GM12878 (cell line): Measurements from ENCODE around the gene ACTA2. TPM values are rescaled to one million over a fixed set of nuclear protein-coding genes. Genes with fewer than 3 reads are reported as not detected.
A peak's percentile ranks its signal among the peaks of the same experiment; 100 is the strongest.

ENCODE experiments used
- ATAC-seq: fragments of 200-7000 bp; cut with Tn5 transposase; 3 replicates; pipeline ENCODE4 v1.9.1; 2020; ENCODE audit warnings: mild to moderate bottlenecking, moderate library complexity
- BruUV-seq: library from RNA; stranded (reverse); fragments of 400-500 nt; replicated peaks from 2 replicates; lab custom pipeline; 2021; lab: Mats Ljungman, UMichigan
- CTCF ChIA-PET: fragments of 300-600 bp; sonication (Branson Sonifier 250); formaldehyde crosslinking; extraction: SDS; loops from one replicate; lab custom pipeline; 2021; ENCODE audit warnings: inconsistent platforms; lab: Yijun Ruan, JAX
- POLR2A ChIA-PET: fragments of 350-600 bp; formaldehyde crosslinking; extraction: SDS; loops from one replicate; lab custom pipeline; 2021; ENCODE audit warnings: inconsistent platforms; lab: Charles Lee
- RAD21 ChIA-PET: fragments of 300-600 bp; sonication (Branson Sonifier 250); formaldehyde crosslinking; loops from one replicate; lab custom pipeline; 2023; ENCODE audit warnings: antibody characterized with exemption; ENCODE audit not compliant: unreplicated experiment; lab: Charles Lee
- SMC1A ChIA-PET: fragments of 300-600 bp; sonication (Branson Sonifier 250); formaldehyde crosslinking; loops from one replicate; lab custom pipeline; 2023; ENCODE audit not compliant: unreplicated experiment, uncharacterized antibody; lab: Charles Lee
- DNase-seq: peaks from one replicate; pipeline ENCODE4 v3.0.0-alpha.2; 2011; ENCODE audit warnings: low read depth, low spot score
- FAIRE-seq: peaks from 3 replicates; lab custom pipeline; 2011; peaks lifted over from hg19 to GRCh38; lab: Jason Lieb, UNC
- H2AFZ ChIP-seq: 2 replicates; pipeline ENCODE4 v1.6.0; 2011; ENCODE audit warnings: low read depth, low read length, control low read depth; ENCODE audit not compliant: control insufficient read depth
- H3K27ac ChIP-seq: 2 replicates; pipeline ENCODE4 v1.5.1; 2011; ENCODE audit warnings: control low read depth; ENCODE audit not compliant: control insufficient read depth, insufficient read depth
- H3K27me3 ChIP-seq, 2 experiments: replicated peaks in 1 of 2; 2 replicates each; pipeline versions ENCODE4 v1.6.0 to v1.6.1; 2011; ENCODE audit warnings: low read length in 1 of 2; ENCODE audit not compliant: control insufficient read depth in 2 of 2, insufficient read depth in 2 of 2
- H3K36me3 ChIP-seq, 2 experiments: 2 replicates each; pipeline ENCODE4 v1.5.1; 2011; ENCODE audit warnings: low read length in 1 of 2; ENCODE audit not compliant: control insufficient read depth in 2 of 2, insufficient read depth in 2 of 2
- H3K4me1 ChIP-seq: 2 replicates; pipeline ENCODE4 v1.6.1; 2011; ENCODE audit warnings: mild to moderate bottlenecking, low read length, moderate library complexity, mixed read lengths; ENCODE audit not compliant: control insufficient read depth, insufficient read depth
- H3K4me2 ChIP-seq: 2 replicates; pipeline ENCODE4 v1.6.0; 2011; ENCODE audit warnings: control low read depth; ENCODE audit not compliant: control insufficient read depth, insufficient read depth
- H3K4me3 ChIP-seq: fragments of 200-600 bp; sonication (generic); 2 replicates; pipeline ENCODE4 v1.5.1; 2016
- H3K79me2 ChIP-seq: 2 replicates; pipeline ENCODE4 v1.6.0; 2011; ENCODE audit warnings: low read length; ENCODE audit not compliant: control insufficient read depth, insufficient read depth
- H3K9ac ChIP-seq: 2 replicates; pipeline ENCODE4 v1.8.0; 2011; ENCODE audit warnings: low read length, control low read depth, mixed read lengths; ENCODE audit not compliant: control insufficient read depth, insufficient read depth
- H3K9me3 ChIP-seq: replicated peaks from 3 replicates; pipeline ENCODE4 v1.5.1; 2011; ENCODE audit warnings: mild to moderate bottlenecking, low read length; ENCODE audit not compliant: control insufficient read depth, insufficient read depth
- H4K20me1 ChIP-seq: 2 replicates; pipeline ENCODE4 v1.6.0; 2011; ENCODE audit not compliant: control insufficient read depth, insufficient read depth
- ASH2L ChIP-seq: fragments of 300-600, 200-600 bp; sonication (generic); IDR thresholded peaks from 2 replicates; pipeline ENCODE4 v1.6.1; 2017; ENCODE audit warnings: low read depth, mild to moderate bottlenecking, borderline replicate concordance
- BACH1 ChIP-seq: fragments of 450-650 bp; IDR thresholded peaks from 2 replicates; pipeline ENCODE4 v1.6.1; 2017; ENCODE audit warnings: mild to moderate bottlenecking, borderline replicate concordance
- CHD1 ChIP-seq: IDR thresholded peaks from 2 replicates; pipeline ENCODE4 v1.6.1; 2012; ENCODE audit warnings: low read depth, low read length, improper control_type of control experiment
- DPF2 ChIP-seq: fragments of 450-650 bp; IDR thresholded peaks from 2 replicates; pipeline ENCODE4 v1.6.1; 2017; ENCODE audit warnings: mild to moderate bottlenecking
- EED ChIP-seq: sonication (generic); IDR thresholded peaks from 2 replicates; pipeline ENCODE4 v1.6.1; 2016; ENCODE audit warnings: antibody characterized with exemption, low read depth
- HCFC1 ChIP-seq: fragments of 150-350 bp; IDR thresholded peaks from 2 replicates; pipeline ENCODE4 v1.6.1; 2014; ENCODE audit warnings: low read length
- HDAC6 ChIP-seq: fragments of 200-600 bp; sonication (generic); IDR thresholded peaks from one replicate; pipeline ENCODE4 v1.8.0; 2017; ENCODE audit warnings: antibody characterized with exemption; ENCODE audit not compliant: unreplicated experiment
- IKZF2 ChIP-seq, 2 experiments: fragments of 450-650 bp; IDR thresholded peaks; 2 replicates each; pipeline ENCODE4 v1.6.1; 2017; ENCODE audit warnings: mild to moderate bottlenecking in 2 of 2, moderate library complexity in 2 of 2
- MEF2B ChIP-seq: fragments of 450-650 bp; IDR thresholded peaks from 2 replicates; pipeline ENCODE4 v1.6.1; 2018; ENCODE audit warnings: mild to moderate bottlenecking, moderate library complexity; ENCODE audit not compliant: partially characterized antibody, poor library complexity, severe bottlenecking
- POLR2A ChIP-seq: IDR thresholded peaks from 2 replicates; pipeline ENCODE4 v1.6.1; 2011; ENCODE audit warnings: low read depth, mild to moderate bottlenecking, low read length
- RELA ChIP-seq: fragments of 450-650 bp; IDR thresholded peaks from 2 replicates; pipeline ENCODE4 v1.8.0; 2014; ENCODE audit warnings: borderline replicate concordance; ENCODE audit not compliant: partially characterized antibody
- SMAD5 ChIP-seq: IDR thresholded peaks from 2 replicates; pipeline ENCODE4 v1.6.1; 2016; ENCODE audit warnings: antibody characterized with exemption, low read depth
- WGBS: methylation state at CpG from one replicate; pipeline ENCODE4 v1.1.6; 2016; ENCODE audit warnings: low lambda C conversion rate; ENCODE audit not compliant: insufficient replicate concordance, insufficient coverage; ENCODE audit errors: missing lambda C conversion rate; 5-methylcytosine and 5-hydroxymethylcytosine counted together
- in situ Hi-C: fragments of 300-500 bp; cut with MboI; formaldehyde crosslinking; loops from 9 replicates; pipeline ENCODE4 v1.14.3; 2018; ENCODE audit warnings: mixed read lengths
- intact Hi-C: fragments of 100-400 bp; cut with micrococcal nuclease; formaldehyde crosslinking; loops from one replicate; pipeline ENCODE4 v1.14.2; 2022; ENCODE audit not compliant: unreplicated experiment
- polyA plus RNA-seq, 11 experiments: library from polyadenylated mRNA; depleted of rRNA in 4 of 11; unstranded in 6 of 11; stranded (reverse) in 5 of 11; fragments of >200 nt; fragmentation: Nextera tagmentation in 4 of 11; fragmentation: Illumina TruSeq in 1 of 11; extraction: Ambion mirVana in 4 of 11; extraction: Trizol in 1 of 11; gene quantifications; 1 replicate in 1 of 11; 2 replicates in 10 of 11; pipeline versions ENCODE4 v1.2.1 to v1.2.3, GENCODE V29; 2011 to 2016; ENCODE audit warnings: inconsistent platforms in 2 of 11, missing spikeins in 2 of 11, low read depth in 1 of 11
- total RNA-seq, 4 experiments: library from RNA; depleted of rRNA in 3 of 4; stranded (reverse); fragments of >200 nt in 3 of 4; fragmentation: Illumina TruSeq in 1 of 4; extraction: Trizol in 1 of 4; gene quantifications; 2 replicates each; pipeline versions ENCODE4 v1.2.1 to v1.2.3, GENCODE V29; 2013 to 2021
- TF ChIP-seq, protein P1 (sequence below): IDR thresholded peaks from 2 replicates; pipeline ENCODE4 v1.6.1; 2012; ENCODE audit warnings: mild to moderate bottlenecking, low read depth, low read length
- TF ChIP-seq, protein P2 (sequence below): fragments of 450-650 bp; IDR thresholded peaks from 2 replicates; pipeline ENCODE4 v1.6.1; 2018; ENCODE audit warnings: mild to moderate bottlenecking, low read depth, moderate library complexity; ENCODE audit not compliant: partially characterized antibody
- TF ChIP-seq, protein P3 (sequence below): fragments of 450-650 bp; IDR thresholded peaks from 2 replicates; pipeline ENCODE4 v1.6.1; 2017; ENCODE audit warnings: antibody characterized with exemption, mild to moderate bottlenecking, moderate library complexity

Gene ACTA2
- total and polyA plus RNA-seq, 10 of the 15 experiments (the other 5 are each of a cell fraction or from before 2014, with no cell fraction given): 7.4 to 78.2 (median 32.4) TPM

DNA sequence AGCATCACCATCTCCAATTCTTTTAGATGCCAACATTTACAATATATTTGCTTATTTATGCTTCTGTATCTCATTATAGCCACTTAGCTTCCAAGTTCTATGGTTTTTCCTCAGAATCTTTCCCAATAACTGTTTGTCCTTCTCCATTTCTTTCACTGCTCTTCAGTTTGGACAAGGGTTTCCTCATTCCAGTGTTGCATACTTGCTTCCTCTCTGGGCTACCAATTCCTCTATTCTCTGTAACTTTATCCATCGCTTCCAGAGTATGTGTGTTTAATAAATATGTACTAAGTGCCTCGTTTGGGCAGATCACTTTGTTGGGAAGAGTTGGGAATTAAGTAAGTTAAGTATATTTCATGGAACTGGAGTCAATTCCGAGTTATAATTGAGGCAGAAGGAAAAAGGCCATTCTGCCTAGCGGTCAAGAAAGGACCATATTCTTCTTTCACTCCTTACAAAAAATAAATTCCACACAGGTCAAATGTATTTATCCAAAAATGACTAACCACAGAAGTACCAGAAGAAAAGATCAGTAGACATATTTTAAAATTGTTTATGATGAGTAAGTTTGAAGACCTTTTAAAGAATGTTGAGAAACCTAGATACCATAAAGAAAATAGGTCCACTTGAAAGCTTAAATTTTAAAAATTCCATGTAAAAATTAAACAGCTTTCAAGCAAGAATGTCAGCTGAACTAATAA lies 61.7 kb downstream of the ACTA2 start:
- no peak overlapping the region for H3K9ac ChIP-seq
- POLR2A ChIA-PET: interaction anchor here (1.1 to 13.1 kb wide), 2 partner anchors 9 kb away, joined by 4 to 248 read pairs; no protein-coding TSS in a partner anchor
- H3K4me3 ChIP-seq: no peak overlapping the region
- in situ Hi-C loops: no loop called here
- FAIRE-seq (no peak), ATAC-seq (no peak), DNase-seq (no peak)
- no peak overlapping the region for H2AFZ ChIP-seq
- peaks cover 38% of the 10 kb centered on the region for H3K4me1 ChIP-seq
- peak overlapping the region; percentile 77 for H3K4me2 ChIP-seq
- H3K27me3 ChIP-seq: no peaks in the 10 kb centered on the region
- peaks cover 91% of the 10 kb centered on the region for H3K79me2 ChIP-seq
- SMC1A ChIA-PET: interaction anchor here (0.9 to 12.3 kb wide), 5 partner anchors 10 to 53 kb away, joined by 3 to 329 read pairs (median 7); no protein-coding TSS in a partner anchor
- no TSS peak for BruUV-seq
- H3K36me3 ChIP-seq: no peaks in the 10 kb centered on the region
- no peaks in the 10 kb centered on the region for H4K20me1 ChIP-seq
- no peaks in the 10 kb centered on the region for H3K9me3 ChIP-seq
- intact Hi-C loops: no loop called here
- H3K27ac ChIP-seq: 0 out of 2 replicates have a peak overlapping the region, but pooled peaks have one; percentile 2
- RAD21 ChIA-PET: interaction anchor here (1.6 to 13.0 kb wide), 3 partner anchors 10 to 106 kb away, joined by 3 to 249 read pairs (median 54); no protein-coding TSS in a partner anchor
- WGBS: 89% methylated on average over 4 of the region's 4 CpGs
- CTCF ChIA-PET: interaction anchor here (0.7 to 9.8 kb wide), 4 partner anchors 10 to 55 kb away, joined by 3 to 72 read pairs (median 14); partner anchors contain the start of gene STAMBPL1
- no peak for TF ChIP-seq HCFC1
- TF ChIP-seq MEF2B: no peak
- TF ChIP-seq, protein P1, sequence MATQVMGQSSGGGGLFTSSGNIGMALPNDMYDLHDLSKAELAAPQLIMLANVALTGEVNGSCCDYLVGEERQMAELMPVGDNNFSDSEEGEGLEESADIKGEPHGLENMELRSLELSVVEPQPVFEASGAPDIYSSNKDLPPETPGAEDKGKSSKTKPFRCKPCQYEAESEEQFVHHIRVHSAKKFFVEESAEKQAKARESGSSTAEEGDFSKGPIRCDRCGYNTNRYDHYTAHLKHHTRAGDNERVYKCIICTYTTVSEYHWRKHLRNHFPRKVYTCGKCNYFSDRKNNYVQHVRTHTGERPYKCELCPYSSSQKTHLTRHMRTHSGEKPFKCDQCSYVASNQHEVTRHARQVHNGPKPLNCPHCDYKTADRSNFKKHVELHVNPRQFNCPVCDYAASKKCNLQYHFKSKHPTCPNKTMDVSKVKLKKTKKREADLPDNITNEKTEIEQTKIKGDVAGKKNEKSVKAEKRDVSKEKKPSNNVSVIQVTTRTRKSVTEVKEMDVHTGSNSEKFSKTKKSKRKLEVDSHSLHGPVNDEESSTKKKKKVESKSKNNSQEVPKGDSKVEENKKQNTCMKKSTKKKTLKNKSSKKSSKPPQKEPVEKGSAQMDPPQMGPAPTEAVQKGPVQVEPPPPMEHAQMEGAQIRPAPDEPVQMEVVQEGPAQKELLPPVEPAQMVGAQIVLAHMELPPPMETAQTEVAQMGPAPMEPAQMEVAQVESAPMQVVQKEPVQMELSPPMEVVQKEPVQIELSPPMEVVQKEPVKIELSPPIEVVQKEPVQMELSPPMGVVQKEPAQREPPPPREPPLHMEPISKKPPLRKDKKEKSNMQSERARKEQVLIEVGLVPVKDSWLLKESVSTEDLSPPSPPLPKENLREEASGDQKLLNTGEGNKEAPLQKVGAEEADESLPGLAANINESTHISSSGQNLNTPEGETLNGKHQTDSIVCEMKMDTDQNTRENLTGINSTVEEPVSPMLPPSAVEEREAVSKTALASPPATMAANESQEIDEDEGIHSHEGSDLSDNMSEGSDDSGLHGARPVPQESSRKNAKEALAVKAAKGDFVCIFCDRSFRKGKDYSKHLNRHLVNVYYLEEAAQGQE: no peak
- no peak for TF ChIP-seq HDAC6
- TF ChIP-seq ASH2L: no peak
- TF ChIP-seq, protein P2, sequence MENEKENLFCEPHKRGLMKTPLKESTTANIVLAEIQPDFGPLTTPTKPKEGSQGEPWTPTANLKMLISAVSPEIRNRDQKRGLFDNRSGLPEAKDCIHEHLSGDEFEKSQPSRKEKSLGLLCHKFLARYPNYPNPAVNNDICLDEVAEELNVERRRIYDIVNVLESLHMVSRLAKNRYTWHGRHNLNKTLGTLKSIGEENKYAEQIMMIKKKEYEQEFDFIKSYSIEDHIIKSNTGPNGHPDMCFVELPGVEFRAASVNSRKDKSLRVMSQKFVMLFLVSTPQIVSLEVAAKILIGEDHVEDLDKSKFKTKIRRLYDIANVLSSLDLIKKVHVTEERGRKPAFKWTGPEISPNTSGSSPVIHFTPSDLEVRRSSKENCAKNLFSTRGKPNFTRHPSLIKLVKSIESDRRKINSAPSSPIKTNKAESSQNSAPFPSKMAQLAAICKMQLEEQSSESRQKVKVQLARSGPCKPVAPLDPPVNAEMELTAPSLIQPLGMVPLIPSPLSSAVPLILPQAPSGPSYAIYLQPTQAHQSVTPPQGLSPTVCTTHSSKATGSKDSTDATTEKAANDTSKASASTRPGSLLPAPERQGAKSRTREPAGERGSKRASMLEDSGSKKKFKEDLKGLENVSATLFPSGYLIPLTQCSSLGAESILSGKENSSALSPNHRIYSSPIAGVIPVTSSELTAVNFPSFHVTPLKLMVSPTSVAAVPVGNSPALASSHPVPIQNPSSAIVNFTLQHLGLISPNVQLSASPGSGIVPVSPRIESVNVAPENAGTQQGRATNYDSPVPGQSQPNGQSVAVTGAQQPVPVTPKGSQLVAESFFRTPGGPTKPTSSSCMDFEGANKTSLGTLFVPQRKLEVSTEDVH: no peak
- TF ChIP-seq BACH1: no peak
- no peak for TF ChIP-seq SMAD5
- no peak for TF ChIP-seq RELA
- no peak for TF ChIP-seq EED
- no peak for TF ChIP-seq POLR2A
- no peak for TF ChIP-seq CHD1
- TF ChIP-seq, protein P3, sequence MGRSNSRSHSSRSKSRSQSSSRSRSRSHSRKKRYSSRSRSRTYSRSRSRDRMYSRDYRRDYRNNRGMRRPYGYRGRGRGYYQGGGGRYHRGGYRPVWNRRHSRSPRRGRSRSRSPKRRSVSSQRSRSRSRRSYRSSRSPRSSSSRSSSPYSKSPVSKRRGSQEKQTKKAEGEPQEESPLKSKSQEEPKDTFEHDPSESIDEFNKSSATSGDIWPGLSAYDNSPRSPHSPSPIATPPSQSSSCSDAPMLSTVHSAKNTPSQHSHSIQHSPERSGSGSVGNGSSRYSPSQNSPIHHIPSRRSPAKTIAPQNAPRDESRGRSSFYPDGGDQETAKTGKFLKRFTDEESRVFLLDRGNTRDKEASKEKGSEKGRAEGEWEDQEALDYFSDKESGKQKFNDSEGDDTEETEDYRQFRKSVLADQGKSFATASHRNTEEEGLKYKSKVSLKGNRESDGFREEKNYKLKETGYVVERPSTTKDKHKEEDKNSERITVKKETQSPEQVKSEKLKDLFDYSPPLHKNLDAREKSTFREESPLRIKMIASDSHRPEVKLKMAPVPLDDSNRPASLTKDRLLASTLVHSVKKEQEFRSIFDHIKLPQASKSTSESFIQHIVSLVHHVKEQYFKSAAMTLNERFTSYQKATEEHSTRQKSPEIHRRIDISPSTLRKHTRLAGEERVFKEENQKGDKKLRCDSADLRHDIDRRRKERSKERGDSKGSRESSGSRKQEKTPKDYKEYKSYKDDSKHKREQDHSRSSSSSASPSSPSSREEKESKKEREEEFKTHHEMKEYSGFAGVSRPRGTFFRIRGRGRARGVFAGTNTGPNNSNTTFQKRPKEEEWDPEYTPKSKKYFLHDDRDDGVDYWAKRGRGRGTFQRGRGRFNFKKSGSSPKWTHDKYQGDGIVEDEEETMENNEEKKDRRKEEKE: no peak
- TF ChIP-seq DPF2: no peak
- no peak for TF ChIP-seq IKZF2 (IDR thresholded peaks at IDR 0.05)
